Stimulated activated CD4-positive, alpha-beta T cell treated with anti-CD3 and anti-CD28 coated beads, Interleukin-12 subunit alpha, Interleukin-12 subunit beta, amount 100 ng/mL, for 48 hours (primary cell): ENCODE results near the gene NFE2L2.
"Not testable (repeated sequence)": the region's sequence is repeated elsewhere in the genome, so short reads cannot be mapped to it uniquely, and the experiment has no call there.

Experiments used
- DNase-seq, 3 donors: peaks; one replicate each; pipeline ENCODE4 v3.0.0-alpha.2; 2020; ENCODE audit warnings: low read depth in 2 of 3, low spot score in 1 of 3

Gene NFE2L2

DNA sequence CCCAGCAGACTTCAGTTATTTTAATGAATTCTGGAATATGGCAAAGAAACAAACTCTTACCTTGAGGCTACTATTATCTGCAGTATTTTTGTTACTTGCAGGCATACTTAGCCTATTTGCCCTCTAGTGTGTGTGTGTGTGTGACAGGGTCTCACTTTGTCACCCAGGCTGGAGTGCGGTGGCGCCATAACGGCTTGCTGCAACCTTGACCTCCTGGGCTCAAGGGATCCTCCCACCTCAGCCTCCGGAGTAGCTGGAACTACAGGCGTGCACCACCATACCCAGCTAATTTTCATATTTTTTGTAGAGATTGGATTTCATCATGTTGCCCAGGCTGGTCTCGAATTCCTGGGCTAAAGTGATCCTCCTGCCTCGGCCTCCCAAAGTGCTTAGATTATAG lies 64.1 kb downstream of the NFE2L2 start:
- not testable (repeated sequence) for DNase-seq

DNA sequence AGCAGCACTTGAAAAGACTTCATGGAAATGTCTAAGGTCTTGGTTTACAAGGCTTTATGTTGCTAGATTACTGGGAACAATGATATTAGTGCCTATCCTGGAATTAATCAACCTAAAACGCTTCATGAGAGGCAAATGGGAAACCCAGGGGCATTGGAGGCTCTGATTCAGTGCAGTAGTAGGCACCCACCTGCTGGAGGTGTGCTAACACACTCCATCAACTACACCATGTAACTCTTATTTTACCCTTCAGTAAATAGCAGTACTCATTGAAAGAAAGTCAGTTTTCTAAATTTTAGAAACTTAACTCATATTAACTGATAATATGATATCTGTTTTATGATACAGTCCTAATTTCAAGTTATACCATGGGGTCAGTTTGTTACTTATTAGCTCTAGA lies 69.3 kb downstream of the NFE2L2 start:
- no peak for DNase-seq

DNA sequence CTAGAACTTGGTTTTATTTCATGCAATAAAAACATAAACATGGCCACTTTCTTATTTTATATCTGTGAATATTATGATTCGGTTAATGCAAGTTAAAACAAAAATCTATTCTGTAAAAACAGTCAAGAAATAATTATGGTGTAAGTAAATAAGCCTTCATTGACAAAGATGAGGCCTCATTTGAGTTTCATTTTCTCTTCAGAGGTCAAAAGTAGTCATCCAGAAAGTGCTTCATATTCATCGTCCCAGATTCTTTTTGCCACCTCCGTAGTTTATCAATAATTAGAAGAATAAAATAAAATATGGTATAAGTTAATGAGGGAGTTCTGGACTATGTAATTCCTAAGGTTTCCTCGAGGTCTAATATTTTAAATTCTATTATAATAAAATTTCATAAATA lies 71.3 kb downstream of the NFE2L2 start:
- DNase-seq, result no peak

DNA sequence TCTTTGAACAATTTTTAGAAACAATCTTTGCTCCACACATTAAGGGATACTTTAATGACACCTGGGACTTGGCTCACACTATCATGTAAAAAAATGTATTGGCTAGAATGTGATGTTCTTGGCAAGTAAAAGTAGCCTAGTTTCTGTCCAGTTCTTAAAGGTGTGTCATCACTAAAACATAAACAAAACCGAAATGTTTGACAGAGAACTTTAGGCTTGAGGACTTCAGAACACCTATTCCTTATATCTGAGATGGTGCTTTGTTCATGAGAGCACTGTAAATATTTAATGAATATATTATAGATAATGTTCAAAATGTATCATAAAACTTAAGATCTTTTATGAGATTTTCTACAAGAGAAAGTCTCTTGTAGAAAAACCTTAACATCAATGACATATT lies 71.7 kb downstream of the NFE2L2 start:
- no peak for DNase-seq

DNA sequence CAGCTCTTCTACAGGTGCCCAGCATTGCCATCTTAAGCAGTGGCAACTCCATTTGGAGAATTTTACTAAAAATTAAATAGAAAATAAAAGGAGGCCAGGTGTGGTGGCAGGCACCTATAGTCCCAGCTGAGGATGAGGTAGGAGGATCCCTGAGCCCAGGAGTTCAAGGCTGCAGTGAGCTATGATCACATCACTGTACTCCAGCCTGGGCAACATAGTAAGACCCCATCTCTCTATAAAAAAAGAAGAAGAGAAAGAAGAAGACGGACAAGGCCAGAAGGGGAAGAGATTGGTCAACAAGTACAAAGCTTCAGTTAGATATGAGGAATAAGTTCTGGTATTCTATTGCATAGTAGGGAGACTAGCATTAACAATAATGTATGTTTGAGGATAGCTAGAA lies 73.6 kb downstream of the NFE2L2 start:
- no peak for DNase-seq

DNA sequence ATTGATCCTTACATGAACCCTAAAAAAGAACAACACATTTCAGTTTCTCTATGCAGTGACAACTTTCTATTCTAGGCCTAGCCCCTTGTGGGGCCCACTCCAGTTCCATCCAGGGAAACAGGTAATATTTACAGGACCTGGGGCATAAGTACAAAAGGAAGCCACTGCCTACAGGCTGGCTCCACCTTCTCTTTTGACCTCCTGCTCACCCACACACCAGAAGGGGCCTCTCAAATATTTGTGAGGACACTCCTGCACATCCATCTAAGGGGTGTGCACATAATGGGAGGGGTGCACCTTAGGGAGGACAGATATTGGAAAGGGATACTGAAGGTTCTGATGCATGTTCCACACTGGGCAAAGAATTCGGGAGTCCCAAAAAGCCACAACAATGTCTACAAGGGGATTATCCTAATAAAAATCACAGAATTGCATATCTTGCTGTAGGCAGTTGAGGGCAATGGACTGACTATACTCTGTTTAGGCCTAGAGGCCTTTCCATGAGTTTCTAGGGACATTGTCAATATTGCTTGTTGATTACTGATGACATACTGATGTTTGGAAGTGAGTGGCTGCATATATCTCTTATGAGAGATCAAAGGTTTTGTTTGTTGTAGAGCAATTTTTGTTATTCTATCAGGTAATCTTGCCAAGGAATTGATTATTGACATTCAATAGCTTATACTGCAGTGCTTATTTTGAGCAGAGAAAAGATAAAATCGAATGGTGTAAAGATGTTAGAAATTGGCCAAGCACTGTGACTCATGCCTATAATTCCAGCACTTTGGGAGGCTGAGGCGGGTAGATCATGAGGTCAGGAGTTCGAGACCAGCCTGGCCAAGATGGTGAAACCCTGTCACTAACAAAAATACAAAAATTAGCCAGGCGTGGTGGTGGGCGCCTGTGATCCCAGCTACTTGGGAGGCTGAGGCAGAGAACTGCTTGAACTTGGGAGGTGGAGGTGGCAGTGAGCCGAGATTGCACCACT lies 75.8 kb downstream of the NFE2L2 start:
- DNase-seq, result no peak

DNA sequence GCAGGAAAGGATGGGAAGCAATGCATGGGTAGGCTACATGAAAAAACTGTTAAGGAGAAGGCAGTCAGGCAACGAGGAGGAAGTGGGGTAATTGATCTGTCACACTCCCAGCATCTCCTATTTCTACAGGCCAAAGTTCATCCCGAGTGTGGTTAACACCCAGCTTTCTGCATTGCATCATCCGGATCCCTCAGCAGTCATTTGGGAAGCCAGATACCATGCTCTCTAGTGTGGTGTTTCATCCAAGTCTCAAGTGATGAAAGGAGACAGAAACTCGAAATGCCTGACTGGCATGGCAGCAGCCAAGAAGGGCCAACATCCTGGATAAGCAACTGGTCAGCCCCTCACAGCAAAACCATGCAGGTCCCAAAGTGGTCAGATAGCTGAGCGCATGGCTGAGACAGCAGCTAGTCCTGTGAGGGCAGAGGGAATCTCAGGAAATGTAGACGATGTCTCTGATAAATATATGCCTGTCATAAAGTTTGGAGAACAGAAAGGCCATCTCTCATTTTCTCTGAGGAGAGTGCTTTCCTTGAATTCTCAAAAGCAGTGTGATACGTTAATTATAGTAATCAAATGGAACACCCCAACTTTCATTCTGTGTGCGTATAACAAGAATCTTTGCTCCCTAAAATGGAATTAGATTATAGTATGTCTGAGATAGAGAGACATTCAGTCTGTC lies 76.8 kb downstream of the NFE2L2 start:
- no peak for DNase-seq

DNA sequence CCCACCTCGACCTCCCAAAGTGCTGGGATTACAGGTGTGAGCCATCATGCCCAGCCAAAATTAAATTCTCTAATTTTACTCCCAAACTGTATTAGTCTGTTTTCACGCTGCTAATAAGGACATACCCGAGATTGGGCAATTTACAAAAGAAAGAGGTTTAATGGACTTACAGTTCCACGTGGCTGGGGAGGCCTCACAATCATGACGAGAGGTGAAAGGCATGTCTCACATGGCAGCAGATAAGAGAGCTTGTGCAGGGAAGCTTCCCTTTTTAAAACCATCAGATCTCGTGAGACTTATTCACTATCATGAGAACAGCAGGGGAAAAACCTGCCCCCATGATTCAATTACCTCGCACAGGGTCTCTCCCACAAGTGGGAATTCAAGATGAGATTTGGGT lies 78.5 kb downstream of the NFE2L2 start:
- DNase-seq, result not testable (repeated sequence)

DNA sequence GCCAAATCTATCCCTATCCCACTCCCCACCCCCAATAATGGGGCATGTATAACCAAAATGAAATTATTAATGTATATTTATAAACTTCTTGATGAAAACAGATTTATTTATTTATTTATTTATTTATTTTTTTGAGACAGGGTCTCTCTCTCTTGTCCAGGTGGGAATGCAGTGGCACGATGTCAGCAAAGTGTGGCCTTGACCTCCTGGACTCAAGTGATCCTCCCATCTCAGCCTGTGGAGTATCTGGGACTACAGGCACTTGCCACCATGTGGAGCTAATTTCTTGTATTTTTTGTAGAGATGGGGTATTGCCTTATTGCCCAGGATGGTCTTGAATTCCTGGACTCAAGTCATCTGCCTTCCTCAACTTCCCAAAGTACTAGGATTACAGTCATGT lies 79.9 kb downstream of the NFE2L2 start:
- DNase-seq, result no peak

DNA sequence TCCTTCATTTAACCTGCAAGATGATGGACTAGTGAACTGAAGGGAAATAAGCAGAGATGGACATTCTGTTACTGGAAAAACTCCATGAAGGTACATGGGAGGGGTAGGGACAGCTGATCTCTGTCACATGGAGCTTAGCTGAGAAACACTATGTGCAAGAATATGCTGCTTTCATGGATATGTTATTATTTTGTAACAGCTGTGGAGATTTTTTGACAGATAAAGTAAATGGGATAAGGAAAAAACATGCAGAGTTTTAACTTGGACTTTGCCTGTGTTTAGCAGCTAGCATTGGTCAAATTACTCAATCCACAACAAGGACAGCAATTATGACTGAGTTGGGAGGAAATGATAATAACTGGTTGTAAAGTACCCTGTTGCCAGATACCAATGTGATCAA lies 80.7 kb downstream of the NFE2L2 start:
- no peak for DNase-seq
